Duodenal mucosa (tissue), 2 donors: ENCODE measurements around the gene NDUFAF8.

Experiments used
- H3K27ac ChIP-seq: one replicate; pipeline ENCODE4 v1.7.0; 2013; ENCODE audit warnings: low read depth, low read length
- H3K27me3 ChIP-seq, 2 donors: one replicate each; pipeline ENCODE4 v1.7.0; 2013; ENCODE audit warnings: low read length in 2 of 2, control low read depth in 1 of 2; ENCODE audit not compliant: insufficient read depth in 2 of 2, control insufficient read depth in 1 of 2
- H3K36me3 ChIP-seq, 2 donors: one replicate each; pipeline ENCODE4 v1.7.0; 2013; ENCODE audit warnings: low read length in 2 of 2, control low read depth in 1 of 2; ENCODE audit not compliant: insufficient read depth in 2 of 2, control insufficient read depth in 1 of 2
- H3K4me1 ChIP-seq, 2 donors: one replicate each; pipeline ENCODE4 v1.7.0; 2013; ENCODE audit warnings: low read length in 2 of 2, control low read depth in 1 of 2; ENCODE audit not compliant: insufficient read depth in 2 of 2, control insufficient read depth in 1 of 2
- H3K4me3 ChIP-seq, 2 donors: one replicate each; pipeline ENCODE4 v1.7.0; 2013; ENCODE audit warnings: low read length in 2 of 2, low read depth in 1 of 2
- H3K9ac ChIP-seq, 2 donors: one replicate each; pipeline ENCODE4 v1.7.0; 2013; ENCODE audit warnings: low read length in 2 of 2, low read depth in 1 of 2
- H3K9me3 ChIP-seq, 2 donors: one replicate each; pipeline ENCODE4 v1.7.0; 2013; ENCODE audit warnings: low read length in 2 of 2, control low read depth in 1 of 2; ENCODE audit not compliant: control insufficient read depth in 1 of 2

NDUFAF8 gene

GRCh38 chr17:81246343-81246670 is 7.2 kb downstream of the NDUFAF8 start:
- Histone ChIP-seq H3K27ac (no peak overlapping the region), H3K9ac (no peak overlapping the region), H3K4me3 (no peak overlapping the region), H3K36me3 (peaks cover 13 to 30% of the 10 kb centered on the region in 2 donors), H3K27me3 (no peaks in the 10 kb centered on the region), H3K9me3 (no peaks in the 10 kb centered on the region), H3K4me1 (peaks cover 13 to 15% of the 10 kb centered on the region in 2 donors)

GRCh38 chr17:81246679-81247338 is 7.7 kb downstream of the NDUFAF8 start:
- H3K36me3 ChIP-seq = peaks cover 18 to 31% of the 10 kb centered on the region in 2 donors
- H3K27me3 ChIP-seq = no peaks in the 10 kb centered on the region
- H3K4me3 ChIP-seq = no peak overlapping the region
- peaks cover 18 to 20% of the 10 kb centered on the region in 2 donors for H3K4me1 ChIP-seq
- no peak overlapping the region for H3K27ac ChIP-seq
- no peaks in the 10 kb centered on the region for H3K9me3 ChIP-seq
- no peak overlapping the region for H3K9ac ChIP-seq

- Histone ChIP-seq H3K27ac (no peak overlapping the region), H3K36me3 (peaks cover 21 to 37% of the 10 kb centered on the region in 2 donors)
Measured at GRCh38 chr17:81247339-81247990, 8.3 kb downstream of the NDUFAF8 start.

GRCh38 chr17:81248649-81249048 is 9.5 kb downstream of the NDUFAF8 start:
- Histone ChIP-seq H3K36me3 (peaks cover 21 to 39% of the 10 kb centered on the region in 2 donors), H3K9ac (no peak overlapping the region), H3K4me1 (peaks cover 34 to 35% of the 10 kb centered on the region in 2 donors), H3K9me3 (no peaks in the 10 kb centered on the region), H3K27me3 (no peaks in the 10 kb centered on the region), H3K27ac (no peak overlapping the region), H3K4me3 (no peak overlapping the region)

More at GRCh38 chr17:81247339-81247990, 8.3 kb downstream of the NDUFAF8 start:
- Histone ChIP-seq H3K4me3 (no peak overlapping the region), H3K9ac (no peak overlapping the region), H3K27me3 (no peaks in the 10 kb centered on the region), H3K4me1 (peaks cover 24 to 26% of the 10 kb centered on the region in 2 donors), H3K9me3 (no peaks in the 10 kb centered on the region)

- Histone ChIP-seq H3K36me3 (peaks cover 21 to 39% of the 10 kb centered on the region in 2 donors), H3K27me3 (no peaks in the 10 kb centered on the region), H3K9me3 (no peaks in the 10 kb centered on the region), H3K9ac (no peak overlapping the region), H3K4me3 (no peak overlapping the region), H3K4me1 (peaks cover 34 to 35% of the 10 kb centered on the region in 2 donors), H3K27ac (no peak overlapping the region)
Measured at GRCh38 chr17:81249223-81250040, 10.3 kb downstream of the NDUFAF8 start.

- Histone ChIP-seq H3K9me3 (no peaks in the 10 kb centered on the region), H3K27me3 (no peaks in the 10 kb centered on the region), H3K4me3 (no peak overlapping the region), H3K27ac (no peak overlapping the region), H3K4me1 (peaks cover 42 to 45% of the 10 kb centered on the region in 2 donors), H3K9ac (peak overlapping the region in 1 of 2 donors; percentile 38), H3K36me3 (peaks cover 14 to 35% of the 10 kb centered on the region in 2 donors)
Measured at GRCh38 chr17:81250286-81251093, 11.4 kb downstream of the NDUFAF8 start.

- Histone ChIP-seq H3K27ac (no peak overlapping the region), H3K9me3 (no peaks in the 10 kb centered on the region), H3K27me3 (no peaks in the 10 kb centered on the region), H3K9ac (peak overlapping the region in 1 of 2 donors; percentile 1), H3K4me1 (peaks cover 45 to 47% of the 10 kb centered on the region in 2 donors), H3K4me3 (no peak overlapping the region), H3K36me3 (peaks cover 13 to 34% of the 10 kb centered on the region in 2 donors)
Measured at GRCh38 chr17:81251094-81251708, 12.1 kb downstream of the NDUFAF8 start.

GRCh38 chr17:81251709-81252301 is 12.7 kb downstream of the NDUFAF8 start:
- H3K27me3 ChIP-seq = no peaks in the 10 kb centered on the region
- peaks cover 45 to 47% of the 10 kb centered on the region in 2 donors for H3K4me1 ChIP-seq
- no peaks in the 10 kb centered on the region for H3K9me3 ChIP-seq
- H3K27ac ChIP-seq = peak overlapping the region; percentile 42
- H3K4me3 ChIP-seq = no peak overlapping the region
- H3K36me3 ChIP-seq = peaks cover 13 to 34% of the 10 kb centered on the region in 2 donors
- no peak overlapping the region for H3K9ac ChIP-seq

GRCh38 chr17:81252326-81252986 is 13.3 kb downstream of the NDUFAF8 start:
- no peaks in the 10 kb centered on the region for H3K27me3 ChIP-seq
- no peak overlapping the region for H3K9ac ChIP-seq
- peaks cover 13 to 36% of the 10 kb centered on the region in 2 donors for H3K36me3 ChIP-seq
- no peak overlapping the region for H3K4me3 ChIP-seq
- H3K9me3 ChIP-seq = no peaks in the 10 kb centered on the region
- H3K4me1 ChIP-seq = peaks cover 45 to 47% of the 10 kb centered on the region in 2 donors
- peak overlapping the region; percentile 42 for H3K27ac ChIP-seq
